Measurements from ENCODE around the gene TXNL4B. TPM values are rescaled to one million over a fixed set of nuclear protein-coding genes. Genes with fewer than 3 reads are reported as not detected.

Gene TXNL4B
- polyA plus RNA-seq, 3 donors, result 6.4 to 10.9 (median 7.0) TPM

DNA sequence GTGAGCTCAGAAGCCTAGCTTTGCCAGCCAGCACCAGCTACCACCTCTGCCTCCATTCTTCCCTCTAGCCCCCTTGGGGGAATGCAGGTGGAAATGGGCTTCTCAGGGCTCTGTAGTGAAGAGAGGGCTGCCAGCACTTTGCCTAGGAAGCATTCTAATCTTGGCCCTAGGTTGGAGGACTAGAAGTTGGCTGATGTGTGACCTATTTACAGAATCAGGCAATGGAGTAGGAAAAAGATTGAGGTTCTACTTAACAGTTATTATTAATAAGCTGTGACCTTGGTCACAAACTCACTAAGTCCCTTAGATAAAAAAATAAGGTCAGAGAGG lies 20.2 kb upstream of the TXNL4B start:
- no peak overlapping the region for H2AFZ ChIP-seq (ENCODE audit: insufficient read depth, low read depth, low read length, poor library complexity, severe bottlenecking)
- H3K9me3 ChIP-seq (replicated peaks in 1 of 2; ENCODE audit: control insufficient read depth in 1 of 2, insufficient read depth in 1 of 2, low read length in 2 of 2), result no peaks in the 10 kb centered on the region
- peaks cover 49 to 53% of the 10 kb centered on the region in 2 donors for H3K36me3 ChIP-seq (replicated peaks in 1 of 2; ENCODE audit: control insufficient read depth in 1 of 2, insufficient read depth in 2 of 2, low read length in 2 of 2)
- H4K20me1 ChIP-seq (ENCODE audit: insufficient read depth, low read length), result no peaks in the 10 kb centered on the region
- TF ChIP-seq, protein P1, sequence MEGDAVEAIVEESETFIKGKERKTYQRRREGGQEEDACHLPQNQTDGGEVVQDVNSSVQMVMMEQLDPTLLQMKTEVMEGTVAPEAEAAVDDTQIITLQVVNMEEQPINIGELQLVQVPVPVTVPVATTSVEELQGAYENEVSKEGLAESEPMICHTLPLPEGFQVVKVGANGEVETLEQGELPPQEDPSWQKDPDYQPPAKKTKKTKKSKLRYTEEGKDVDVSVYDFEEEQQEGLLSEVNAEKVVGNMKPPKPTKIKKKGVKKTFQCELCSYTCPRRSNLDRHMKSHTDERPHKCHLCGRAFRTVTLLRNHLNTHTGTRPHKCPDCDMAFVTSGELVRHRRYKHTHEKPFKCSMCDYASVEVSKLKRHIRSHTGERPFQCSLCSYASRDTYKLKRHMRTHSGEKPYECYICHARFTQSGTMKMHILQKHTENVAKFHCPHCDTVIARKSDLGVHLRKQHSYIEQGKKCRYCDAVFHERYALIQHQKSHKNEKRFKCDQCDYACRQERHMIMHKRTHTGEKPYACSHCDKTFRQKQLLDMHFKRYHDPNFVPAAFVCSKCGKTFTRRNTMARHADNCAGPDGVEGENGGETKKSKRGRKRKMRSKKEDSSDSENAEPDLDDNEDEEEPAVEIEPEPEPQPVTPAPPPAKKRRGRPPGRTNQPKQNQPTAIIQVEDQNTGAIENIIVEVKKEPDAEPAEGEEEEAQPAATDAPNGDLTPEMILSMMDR (IDR thresholded peaks at IDR 0.05), result no peak
- Mint-ChIP-seq H3K36me3 (peaks cover 58 to 61% of the 10 kb centered on the region in 2 donors), H3K4me1 (no peaks in the 10 kb centered on the region), H3K27ac (peak overlapping the region in 2 of 7 donors; percentile 42 to 53), H3K27me3 (ENCODE audit: low read depth in 3 of 3) (no peaks in the 10 kb centered on the region), H3K4me3 (no peak overlapping the region), H3K9me3 (peaks cover 0 to 5% (median 1%) of the 10 kb centered on the region in 7 donors)
- H3K9ac ChIP-seq (ENCODE audit: insufficient read depth, low read length, poor library complexity, severe bottlenecking), result no peak overlapping the region
- DNase-seq, result no peak
- intact Hi-C loops (cut with micrococcal nuclease), result no loop called here
- no peaks in the 10 kb centered on the region for H3K27me3 ChIP-seq (ENCODE audit: control insufficient read depth in 2 of 2, insufficient read depth in 2 of 2, low read length in 2 of 2)
- no peaks in the 10 kb centered on the region for H3K4me1 ChIP-seq (ENCODE audit: control insufficient read depth in 1 of 2, insufficient read depth in 2 of 2, low read length in 2 of 2)
- no peaks in the 10 kb centered on the region for H3K79me2 ChIP-seq (ENCODE audit: insufficient read depth, low read length)
- H3K4me2 ChIP-seq (replicated peaks; ENCODE audit: extremely low read depth, low read length, poor library complexity, severe bottlenecking), result no peak overlapping the region
- no peak overlapping the region for H3K4me3 ChIP-seq (replicated peaks in 1 of 3; ENCODE audit: low read depth in 2 of 3, low read length in 3 of 3)
- no peak overlapping the region for H3K27ac ChIP-seq (ENCODE audit: low read depth in 1 of 2, low read length in 2 of 2)

DNA sequence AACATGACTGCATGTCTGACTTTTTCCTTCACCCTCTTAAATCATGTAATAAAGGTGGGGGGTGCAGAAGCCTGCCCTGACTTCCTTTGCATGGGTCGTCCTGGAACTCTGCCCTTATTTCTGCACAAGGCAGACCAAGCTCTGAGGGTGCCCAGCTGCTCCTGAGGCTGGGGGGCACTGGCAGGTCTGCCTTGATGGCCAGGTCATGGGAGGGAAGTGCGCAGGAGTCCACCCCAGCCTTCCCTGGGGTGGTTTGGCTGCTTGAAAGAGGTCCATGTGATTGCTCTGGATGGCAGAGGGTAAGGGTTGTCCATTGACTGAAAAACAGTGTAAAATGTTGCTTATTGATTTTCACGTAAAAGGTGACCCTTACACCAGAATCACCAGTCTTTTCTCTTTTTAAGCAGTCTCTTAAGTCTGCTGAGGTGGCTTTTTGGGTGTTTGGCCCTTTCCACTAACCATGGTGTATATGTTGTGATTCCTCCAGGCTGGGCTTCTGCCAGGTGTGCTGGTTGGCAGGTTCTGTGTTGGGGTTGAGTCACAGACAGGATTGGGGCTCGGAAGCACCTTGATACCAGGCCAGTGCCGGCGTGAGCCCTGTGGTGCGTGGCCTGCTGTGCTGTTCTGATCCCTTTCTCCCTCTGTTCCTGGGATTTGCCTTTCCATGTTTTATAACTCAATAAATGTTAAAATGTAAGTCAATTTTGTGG lies 19.6 kb upstream of the TXNL4B start:
- Mint-ChIP-seq H3K27me3 (ENCODE audit: low read depth in 3 of 3) (no peaks in the 10 kb centered on the region), H3K9me3 (peaks cover 0 to 5% (median 1%) of the 10 kb centered on the region in 7 donors), H3K27ac (peak overlapping the region in 4 of 7 donors; percentile 21 to 74 (median 40)), H3K36me3 (peaks cover 63 to 66% of the 10 kb centered on the region in 2 donors), H3K4me3 (no peak overlapping the region), H3K4me1 (no peaks in the 10 kb centered on the region)
- Histone ChIP-seq H3K4me1 (ENCODE audit: control insufficient read depth in 1 of 2, insufficient read depth in 2 of 2, low read length in 2 of 2) (no peaks in the 10 kb centered on the region), H3K27ac (ENCODE audit: low read depth in 1 of 2, low read length in 2 of 2) (no peak overlapping the region), H4K20me1 (ENCODE audit: insufficient read depth, low read length) (no peaks in the 10 kb centered on the region), H3K27me3 (ENCODE audit: control insufficient read depth in 2 of 2, insufficient read depth in 2 of 2, low read length in 2 of 2) (no peaks in the 10 kb centered on the region), H3K9ac (ENCODE audit: insufficient read depth, low read length, poor library complexity, severe bottlenecking) (no peak overlapping the region), H3K79me2 (ENCODE audit: insufficient read depth, low read length) (no peaks in the 10 kb centered on the region), H3K4me3 (replicated peaks in 1 of 3; ENCODE audit: low read depth in 2 of 3, low read length in 3 of 3) (no peak overlapping the region), H3K36me3 (replicated peaks in 1 of 2; ENCODE audit: control insufficient read depth in 1 of 2, insufficient read depth in 2 of 2, low read length in 2 of 2) (peaks cover 54 to 58% of the 10 kb centered on the region in 2 donors), H3K4me2 (replicated peaks; ENCODE audit: extremely low read depth, low read length, poor library complexity, severe bottlenecking) (no peak overlapping the region), H2AFZ (ENCODE audit: insufficient read depth, low read depth, low read length, poor library complexity, severe bottlenecking) (no peak overlapping the region), H3K9me3 (replicated peaks in 1 of 2; ENCODE audit: control insufficient read depth in 1 of 2, insufficient read depth in 1 of 2, low read length in 2 of 2) (no peaks in the 10 kb centered on the region)
- WGBS (ENCODE audit: insufficient coverage), result 100% methylated on average over 1 of the region's 7 CpGs
- TF ChIP-seq, protein P1 (IDR thresholded peaks at IDR 0.05), result no peak
- no peak for DNase-seq
- intact Hi-C loops (cut with micrococcal nuclease), result no loop called here

All from CD14-positive monocyte (primary cell).